Measurements from ENCODE around the gene CEP152. TPM values are rescaled to one million over a fixed set of nuclear protein-coding genes. Genes with fewer than 3 reads are reported as not detected.

The CEP152 gene
- total and polyA plus RNA-seq, 2 experiments from 2014 or later: 14.6 to 30.5 TPM

GRCh38 chr15:48702569-48703236 is 108.2 kb downstream of the CEP152 start:
- no peak overlapping the region for H3K27ac ChIP-seq (ENCODE audit: low read depth)
- H3K4me3 Mint-ChIP-seq: no peak overlapping the region

More at GRCh38 chr15:48702569-48703236, 108.2 kb downstream of the CEP152 start:
- no peaks in the 10 kb centered on the region for H3K9me2 ChIP-seq (ENCODE audit: insufficient read depth)
- Mint-ChIP-seq H3K36me3 (ENCODE audit: low read depth) (no peaks in the 10 kb centered on the region; the same call in 1 of the 3 replicates), H3K27ac (peak overlapping the region; percentile 49), H3K4me1 (peaks cover 2% of the 10 kb centered on the region; the same call in 1 of the 3 replicates), H3K9me3 (peaks cover 17% of the 10 kb centered on the region; the same call in 2 of the 3 replicates), H3K27me3 (ENCODE audit: insufficient read depth, low read depth, poor library complexity) (no peaks in the 10 kb centered on the region)
- H2AFZ ChIP-seq: no peak overlapping the region
- H3K4me3 ChIP-seq: no peak overlapping the region
- H3K27me3 ChIP-seq (ENCODE audit: insufficient read depth): no peaks in the 10 kb centered on the region
- no peaks in the 10 kb centered on the region for H3K4me1 ChIP-seq (ENCODE audit: insufficient read depth)
- no peaks in the 10 kb centered on the region for H4K20me1 ChIP-seq (replicated peaks; ENCODE audit: insufficient read depth)
- TF ChIP-seq EZH2phosphoT487 (IDR thresholded peaks at IDR 0.05; ENCODE audit: unreplicated experiment) (no peak), ZNF114 (CRISPR knock-in tag; IDR thresholded peaks at IDR 0.05) (no peak), POLR2AphosphoS5 (IDR thresholded peaks at IDR 0.05; ENCODE audit: low read depth) (no peak), CTCF (conservative IDR thresholded peaks at IDR 0.05; ENCODE audit: low read depth in 2 of 2) (no peak), STAT1 (IDR thresholded peaks at IDR 0.05; ENCODE audit: unreplicated experiment) (no peak), CREB1 (CRISPR knock-in tag; IDR thresholded peaks at IDR 0.05; ENCODE audit: low read depth) (no peak)
- TF ChIP-seq, protein P1, sequence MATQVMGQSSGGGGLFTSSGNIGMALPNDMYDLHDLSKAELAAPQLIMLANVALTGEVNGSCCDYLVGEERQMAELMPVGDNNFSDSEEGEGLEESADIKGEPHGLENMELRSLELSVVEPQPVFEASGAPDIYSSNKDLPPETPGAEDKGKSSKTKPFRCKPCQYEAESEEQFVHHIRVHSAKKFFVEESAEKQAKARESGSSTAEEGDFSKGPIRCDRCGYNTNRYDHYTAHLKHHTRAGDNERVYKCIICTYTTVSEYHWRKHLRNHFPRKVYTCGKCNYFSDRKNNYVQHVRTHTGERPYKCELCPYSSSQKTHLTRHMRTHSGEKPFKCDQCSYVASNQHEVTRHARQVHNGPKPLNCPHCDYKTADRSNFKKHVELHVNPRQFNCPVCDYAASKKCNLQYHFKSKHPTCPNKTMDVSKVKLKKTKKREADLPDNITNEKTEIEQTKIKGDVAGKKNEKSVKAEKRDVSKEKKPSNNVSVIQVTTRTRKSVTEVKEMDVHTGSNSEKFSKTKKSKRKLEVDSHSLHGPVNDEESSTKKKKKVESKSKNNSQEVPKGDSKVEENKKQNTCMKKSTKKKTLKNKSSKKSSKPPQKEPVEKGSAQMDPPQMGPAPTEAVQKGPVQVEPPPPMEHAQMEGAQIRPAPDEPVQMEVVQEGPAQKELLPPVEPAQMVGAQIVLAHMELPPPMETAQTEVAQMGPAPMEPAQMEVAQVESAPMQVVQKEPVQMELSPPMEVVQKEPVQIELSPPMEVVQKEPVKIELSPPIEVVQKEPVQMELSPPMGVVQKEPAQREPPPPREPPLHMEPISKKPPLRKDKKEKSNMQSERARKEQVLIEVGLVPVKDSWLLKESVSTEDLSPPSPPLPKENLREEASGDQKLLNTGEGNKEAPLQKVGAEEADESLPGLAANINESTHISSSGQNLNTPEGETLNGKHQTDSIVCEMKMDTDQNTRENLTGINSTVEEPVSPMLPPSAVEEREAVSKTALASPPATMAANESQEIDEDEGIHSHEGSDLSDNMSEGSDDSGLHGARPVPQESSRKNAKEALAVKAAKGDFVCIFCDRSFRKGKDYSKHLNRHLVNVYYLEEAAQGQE (IDR thresholded peaks at IDR 0.05; ENCODE audit: unreplicated experiment): no peak
- TF ChIP-seq, protein P2, sequence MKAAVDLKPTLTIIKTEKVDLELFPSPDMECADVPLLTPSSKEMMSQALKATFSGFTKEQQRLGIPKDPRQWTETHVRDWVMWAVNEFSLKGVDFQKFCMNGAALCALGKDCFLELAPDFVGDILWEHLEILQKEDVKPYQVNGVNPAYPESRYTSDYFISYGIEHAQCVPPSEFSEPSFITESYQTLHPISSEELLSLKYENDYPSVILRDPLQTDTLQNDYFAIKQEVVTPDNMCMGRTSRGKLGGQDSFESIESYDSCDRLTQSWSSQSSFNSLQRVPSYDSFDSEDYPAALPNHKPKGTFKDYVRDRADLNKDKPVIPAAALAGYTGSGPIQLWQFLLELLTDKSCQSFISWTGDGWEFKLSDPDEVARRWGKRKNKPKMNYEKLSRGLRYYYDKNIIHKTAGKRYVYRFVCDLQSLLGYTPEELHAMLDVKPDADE (IDR thresholded peaks at IDR 0.05): no peak
- DNase-seq (ENCODE audit: low spot score) (no peak), ATAC-seq (no peak)
- no peak overlapping the region for H3K4me2 ChIP-seq
- H3K79me2 ChIP-seq (replicated peaks; ENCODE audit: insufficient read depth): no peaks in the 10 kb centered on the region
- peaks cover 7% of the 10 kb centered on the region; the same call in 1 of the 2 replicates for H3K36me3 ChIP-seq (ENCODE audit: insufficient read depth)
- H3F3A ChIP-seq (replicated peaks; ENCODE audit: low read depth): no peaks in the 10 kb centered on the region

All from GM23338 (cell line).